HepG2 (cell line): ENCODE measurements around the gene NDRG3. TPM values are rescaled to one million over a fixed set of nuclear protein-coding genes. Genes with fewer than 3 reads are reported as not detected.

Source experiments
- BCL6 ChIP-seq: IDR thresholded peaks from 2 replicates; pipeline ENCODE4 v1.6.1; 2016; ENCODE audit warnings: missing genetic modification reagents, missing compliant biosample characterization
- CEBPG ChIP-seq: IDR thresholded peaks from 2 replicates; pipeline ENCODE4 v1.6.1; 2016
- ETV5 ChIP-seq: IDR thresholded peaks from 2 replicates; pipeline ENCODE4 v1.6.1; 2018; ENCODE audit warnings: missing biosample characterization, missing genetic modification reagents, inconsistent platforms, borderline replicate concordance
- GATAD2A ChIP-seq: IDR thresholded peaks from 2 replicates; pipeline ENCODE4 v1.6.1; 2016
- GFI1 ChIP-seq: sonication (generic); formaldehyde crosslinking; IDR thresholded peaks from 2 replicates; pipeline ENCODE4 v1.5.0; 2020; ENCODE audit warnings: missing genetic modification reagents, mild to moderate bottlenecking, borderline replicate concordance
- MXD4 ChIP-seq: IDR thresholded peaks from 2 replicates; pipeline ENCODE4 v1.6.1; 2016; ENCODE audit warnings: mild to moderate bottlenecking, missing biosample characterization, missing genetic modification reagents
- NR3C1 ChIP-seq: sonication (generic); formaldehyde crosslinking; IDR thresholded peaks from 2 replicates; pipeline ENCODE4 v1.4.0; 2020; ENCODE audit warnings: missing genetic modification reagents
- RFXANK ChIP-seq: IDR thresholded peaks from 2 replicates; pipeline ENCODE4 v1.6.1; 2016
- SRSF1 ChIP-seq: fragments of 200-400 bp; formaldehyde crosslinking; optimal IDR thresholded peaks from 2 replicates; pipeline ENCODE3; 2017; ENCODE audit warnings: mild to moderate bottlenecking, low read depth, low read length, moderate library complexity
- STAT5B ChIP-seq: sonication (generic); formaldehyde crosslinking; IDR thresholded peaks from 2 replicates; pipeline ENCODE4 v1.4.0; 2020; ENCODE audit warnings: missing genetic modification reagents
- TAF15 ChIP-seq: fragments of 200-400 bp; formaldehyde crosslinking; IDR thresholded peaks from one replicate; pipeline ENCODE4 v1.6.1; 2018; ENCODE audit warnings: mild to moderate bottlenecking, low read depth, low read length; ENCODE audit not compliant: poor library complexity, severe bottlenecking
- ZNF10 ChIP-seq: sonication (generic); formaldehyde crosslinking; IDR thresholded peaks from 2 replicates; pipeline ENCODE4 v1.4.0; 2020; ENCODE audit warnings: mild to moderate bottlenecking, low read depth, missing genetic modification reagents, borderline replicate concordance
- ZNF282 ChIP-seq: fragments of 450-650 bp; IDR thresholded peaks from 2 replicates; pipeline ENCODE4 v1.6.1; 2018; ENCODE audit not compliant: partially characterized antibody
- ZNF331 ChIP-seq: sonication (generic); formaldehyde crosslinking; IDR thresholded peaks from 2 replicates; pipeline ENCODE4 v1.4.0; 2020; ENCODE audit warnings: missing genetic modification reagents
- ZNF839 ChIP-seq: sonication (generic); formaldehyde crosslinking; IDR thresholded peaks from 2 replicates; pipeline ENCODE4 v1.4.0; 2020; ENCODE audit warnings: missing genetic modification reagents, mild to moderate bottlenecking, borderline replicate concordance
- polyA plus RNA-seq, 8 experiments: library from polyadenylated mRNA; depleted of rRNA in 3 of 8; stranded (reverse) in 7 of 8; unstranded in 1 of 8; fragments of >200 nt; fragmentation: Illumina TruSeq in 4 of 8; extraction: Trizol in 4 of 8; gene quantifications; 2 replicates each; pipeline versions ENCODE4 v1.2.1 to v1.2.3, GENCODE V29; 2011 to 2016; ENCODE audit warnings: low read depth in 4 of 8, missing spikeins in 1 of 8, mixed read lengths in 1 of 8; ENCODE audit not compliant: insufficient read depth in 1 of 8
- total RNA-seq, 5 experiments: library from RNA; depleted of rRNA; stranded (reverse); fragments of >200 nt; fragmentation: Illumina TruSeq; extraction: Trizol; gene quantifications; 2 replicates each; pipeline ENCODE4 v1.2.3, GENCODE V29; 2016; ENCODE audit warnings: low read depth in 1 of 5
- TF ChIP-seq, protein P1 (sequence below): sonication (generic); formaldehyde crosslinking; IDR thresholded peaks from 2 replicates; pipeline ENCODE4 v1.4.0; 2020; ENCODE audit warnings: missing genetic modification reagents, borderline replicate concordance
- TF ChIP-seq, protein P2 (sequence below): IDR thresholded peaks from 2 replicates; pipeline ENCODE4 v1.6.1; 2016; ENCODE audit warnings: missing genetic modification reagents, missing compliant biosample characterization
- TF ChIP-seq, protein P3 (sequence below): fragments of 450-650 bp; IDR thresholded peaks from 2 replicates; pipeline ENCODE4 v1.6.1; 2017
- TF ChIP-seq, protein P4 (sequence below): sonication (generic); formaldehyde crosslinking; IDR thresholded peaks from 2 replicates; pipeline ENCODE4 v1.4.0; 2020; ENCODE audit warnings: mild to moderate bottlenecking, missing genetic modification reagents
- TF ChIP-seq, protein P5 (sequence below): sonication (generic); formaldehyde crosslinking; IDR thresholded peaks from 2 replicates; pipeline ENCODE4 v1.4.0; 2020; ENCODE audit warnings: missing genetic modification reagents
- TF ChIP-seq, protein P6 (sequence below): sonication (generic); formaldehyde crosslinking; conservative IDR thresholded peaks from 2 replicates; pipeline ENCODE4 v1.8.1; 2023; ENCODE audit warnings: missing genetic modification reagents
- TF ChIP-seq, protein P7 (sequence below): sonication (generic); formaldehyde crosslinking; IDR thresholded peaks from 2 replicates; pipeline ENCODE4 v1.5.0; 2020; ENCODE audit warnings: missing genetic modification reagents
- TF ChIP-seq, protein P8 (sequence below): sonication (generic); formaldehyde crosslinking; IDR thresholded peaks from 2 replicates; pipeline ENCODE4 v1.8.0; 2022; ENCODE audit warnings: mild to moderate bottlenecking, missing genetic modification reagents; ENCODE audit not compliant: insufficient replicate concordance

Gene NDRG3
- total and polyA plus RNA-seq, 2 of the 13 experiments (the other 11 are each of a cell fraction or from before 2014, with no cell fraction given), result 36.0 to 40.5 TPM

DNA sequence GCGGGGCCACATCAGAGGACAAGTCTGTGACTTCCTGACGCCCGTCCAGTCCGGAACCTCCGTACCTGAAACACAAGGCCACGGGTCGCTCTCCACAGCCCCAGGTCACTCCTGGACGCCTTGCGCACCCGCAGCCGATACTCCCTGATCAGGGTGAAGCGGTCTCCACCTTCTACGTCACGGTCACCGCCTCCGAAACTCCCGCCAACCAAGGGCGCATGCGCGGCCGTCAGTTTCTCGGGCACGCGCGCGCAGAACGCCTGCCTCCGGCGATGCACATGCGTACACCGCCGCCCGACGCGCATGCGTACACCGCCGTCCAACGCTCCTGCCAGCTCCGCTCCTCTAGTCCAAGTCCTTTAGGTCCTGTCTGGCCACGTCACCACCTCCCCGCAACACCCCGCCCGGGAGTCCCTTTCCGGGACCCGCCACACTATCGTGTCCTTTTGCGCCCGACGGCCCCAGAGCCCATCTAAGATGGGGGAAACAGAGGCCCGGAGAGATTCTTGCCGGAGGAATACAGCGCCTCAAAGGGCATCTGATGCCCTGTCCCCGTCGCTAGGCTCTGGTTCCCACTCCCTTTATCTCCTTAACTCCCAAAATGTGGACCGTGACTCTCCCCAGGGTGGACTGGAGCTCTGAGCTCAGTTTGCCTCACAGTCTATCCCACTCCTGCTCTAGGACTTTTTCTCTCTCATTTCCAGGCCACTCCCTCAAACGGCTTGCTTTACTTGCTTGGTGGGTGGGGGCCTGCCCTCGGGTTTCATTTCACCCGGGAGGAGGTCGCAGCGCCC, 27.9 kb upstream of the NDRG3 start, which contains the start of gene DSN1 (continued):
- TF ChIP-seq, protein P1, sequence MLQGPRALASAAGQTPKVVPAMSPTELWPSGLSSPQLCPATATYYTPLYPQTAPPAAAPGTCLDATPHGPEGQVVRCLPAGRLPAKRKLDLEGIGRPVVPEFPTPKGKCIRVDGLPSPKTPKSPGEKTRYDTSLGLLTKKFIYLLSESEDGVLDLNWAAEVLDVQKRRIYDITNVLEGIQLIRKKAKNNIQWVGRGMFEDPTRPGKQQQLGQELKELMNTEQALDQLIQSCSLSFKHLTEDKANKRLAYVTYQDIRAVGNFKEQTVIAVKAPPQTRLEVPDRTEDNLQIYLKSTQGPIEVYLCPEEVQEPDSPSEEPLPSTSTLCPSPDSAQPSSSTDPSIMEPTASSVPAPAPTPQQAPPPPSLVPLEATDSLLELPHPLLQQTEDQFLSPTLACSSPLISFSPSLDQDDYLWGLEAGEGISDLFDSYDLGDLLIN (CRISPR knock-in tag), result peak; percentile 99
- TF ChIP-seq CEBPG, result peak; percentile 2; the same call in 1 of the 2 replicates
- TF ChIP-seq, protein P2, sequence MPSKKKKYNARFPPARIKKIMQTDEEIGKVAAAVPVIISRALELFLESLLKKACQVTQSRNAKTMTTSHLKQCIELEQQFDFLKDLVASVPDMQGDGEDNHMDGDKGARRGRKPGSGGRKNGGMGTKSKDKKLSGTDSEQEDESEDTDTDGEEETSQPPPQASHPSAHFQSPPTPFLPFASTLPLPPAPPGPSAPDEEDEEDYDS (CRISPR knock-in tag), result peak; percentile 76
- TF ChIP-seq ETV5, result peak; percentile 48
- TF ChIP-seq BCL6 (CRISPR knock-in tag), result peak; percentile 32
- no peak for TF ChIP-seq ZNF282
- TF ChIP-seq, protein P3, sequence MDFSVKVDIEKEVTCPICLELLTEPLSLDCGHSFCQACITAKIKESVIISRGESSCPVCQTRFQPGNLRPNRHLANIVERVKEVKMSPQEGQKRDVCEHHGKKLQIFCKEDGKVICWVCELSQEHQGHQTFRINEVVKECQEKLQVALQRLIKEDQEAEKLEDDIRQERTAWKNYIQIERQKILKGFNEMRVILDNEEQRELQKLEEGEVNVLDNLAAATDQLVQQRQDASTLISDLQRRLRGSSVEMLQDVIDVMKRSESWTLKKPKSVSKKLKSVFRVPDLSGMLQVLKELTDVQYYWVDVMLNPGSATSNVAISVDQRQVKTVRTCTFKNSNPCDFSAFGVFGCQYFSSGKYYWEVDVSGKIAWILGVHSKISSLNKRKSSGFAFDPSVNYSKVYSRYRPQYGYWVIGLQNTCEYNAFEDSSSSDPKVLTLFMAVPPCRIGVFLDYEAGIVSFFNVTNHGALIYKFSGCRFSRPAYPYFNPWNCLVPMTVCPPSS, result no peak
- TF ChIP-seq GATAD2A (CRISPR knock-in tag), result peak; percentile 80
- TF ChIP-seq RFXANK (CRISPR knock-in tag), result no peak; the same call in 1 of the 2 replicates
- TF ChIP-seq, protein P4, sequence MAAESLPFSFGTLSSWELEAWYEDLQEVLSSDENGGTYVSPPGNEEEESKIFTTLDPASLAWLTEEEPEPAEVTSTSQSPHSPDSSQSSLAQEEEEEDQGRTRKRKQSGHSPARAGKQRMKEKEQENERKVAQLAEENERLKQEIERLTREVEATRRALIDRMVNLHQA (CRISPR knock-in tag), result no peak
- TF ChIP-seq, protein P5, sequence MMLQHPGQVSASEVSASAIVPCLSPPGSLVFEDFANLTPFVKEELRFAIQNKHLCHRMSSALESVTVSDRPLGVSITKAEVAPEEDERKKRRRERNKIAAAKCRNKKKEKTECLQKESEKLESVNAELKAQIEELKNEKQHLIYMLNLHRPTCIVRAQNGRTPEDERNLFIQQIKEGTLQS, result no peak
- no peak; the same call in 1 of the 2 replicates for TF ChIP-seq STAT5B (CRISPR knock-in tag)
- TF ChIP-seq, protein P6, sequence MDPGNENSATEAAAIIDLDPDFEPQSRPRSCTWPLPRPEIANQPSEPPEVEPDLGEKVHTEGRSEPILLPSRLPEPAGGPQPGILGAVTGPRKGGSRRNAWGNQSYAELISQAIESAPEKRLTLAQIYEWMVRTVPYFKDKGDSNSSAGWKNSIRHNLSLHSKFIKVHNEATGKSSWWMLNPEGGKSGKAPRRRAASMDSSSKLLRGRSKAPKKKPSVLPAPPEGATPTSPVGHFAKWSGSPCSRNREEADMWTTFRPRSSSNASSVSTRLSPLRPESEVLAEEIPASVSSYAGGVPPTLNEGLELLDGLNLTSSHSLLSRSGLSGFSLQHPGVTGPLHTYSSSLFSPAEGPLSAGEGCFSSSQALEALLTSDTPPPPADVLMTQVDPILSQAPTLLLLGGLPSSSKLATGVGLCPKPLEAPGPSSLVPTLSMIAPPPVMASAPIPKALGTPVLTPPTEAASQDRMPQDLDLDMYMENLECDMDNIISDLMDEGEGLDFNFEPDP (CRISPR knock-in tag), result no peak
- TF ChIP-seq TAF15, result peak; percentile 30
- no peak for TF ChIP-seq NR3C1 (CRISPR knock-in tag)
- TF ChIP-seq SRSF1, result peak; percentile 85
- TF ChIP-seq, protein P7, sequence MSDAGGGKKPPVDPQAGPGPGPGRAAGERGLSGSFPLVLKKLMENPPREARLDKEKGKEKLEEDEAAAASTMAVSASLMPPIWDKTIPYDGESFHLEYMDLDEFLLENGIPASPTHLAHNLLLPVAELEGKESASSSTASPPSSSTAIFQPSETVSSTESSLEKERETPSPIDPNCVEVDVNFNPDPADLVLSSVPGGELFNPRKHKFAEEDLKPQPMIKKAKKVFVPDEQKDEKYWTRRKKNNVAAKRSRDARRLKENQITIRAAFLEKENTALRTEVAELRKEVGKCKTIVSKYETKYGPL (CRISPR knock-in tag), result no peak
- TF ChIP-seq ZNF10, result no peak
- peak; percentile 52; the same call in 1 of the 2 replicates for TF ChIP-seq GFI1 (CRISPR knock-in tag)
- TF ChIP-seq, protein P8, sequence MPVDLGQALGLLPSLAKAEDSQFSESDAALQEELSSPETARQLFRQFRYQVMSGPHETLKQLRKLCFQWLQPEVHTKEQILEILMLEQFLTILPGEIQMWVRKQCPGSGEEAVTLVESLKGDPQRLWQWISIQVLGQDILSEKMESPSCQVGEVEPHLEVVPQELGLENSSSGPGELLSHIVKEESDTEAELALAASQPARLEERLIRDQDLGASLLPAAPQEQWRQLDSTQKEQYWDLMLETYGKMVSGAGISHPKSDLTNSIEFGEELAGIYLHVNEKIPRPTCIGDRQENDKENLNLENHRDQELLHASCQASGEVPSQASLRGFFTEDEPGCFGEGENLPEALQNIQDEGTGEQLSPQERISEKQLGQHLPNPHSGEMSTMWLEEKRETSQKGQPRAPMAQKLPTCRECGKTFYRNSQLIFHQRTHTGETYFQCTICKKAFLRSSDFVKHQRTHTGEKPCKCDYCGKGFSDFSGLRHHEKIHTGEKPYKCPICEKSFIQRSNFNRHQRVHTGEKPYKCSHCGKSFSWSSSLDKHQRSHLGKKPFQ, result peak; percentile 94
- peak; percentile 85 for TF ChIP-seq ZNF331
- TF ChIP-seq MXD4 (CRISPR knock-in tag), result peak; percentile 91
- TF ChIP-seq ZNF839 (CRISPR knock-in tag), result 0 out of 2 replicates have a peak, but pooled peaks have one; percentile 84
